Upper lobe of left lung (tissue), 4 donors: ENCODE results near the gene ALS2.

Source experiments
- CTCF ChIP-seq, 6 experiments: fragments of 450-650 bp in 4 of 6; fragments of 200-600 bp in 2 of 6; sonication (generic) in 2 of 6; IDR thresholded peaks; one replicate each; pipeline ENCODE4 v1.5.1; 2016 to 2019; ENCODE audit warnings: antibody characterized with exemption in 6 of 6
- EP300 ChIP-seq, 4 donors: sonication (generic); formaldehyde crosslinking; IDR thresholded peaks; one replicate each; pipeline ENCODE4 v1.5.1; 2017; ENCODE audit warnings: antibody characterized with exemption in 4 of 4, control low read depth in 2 of 4
- POLR2A ChIP-seq, 4 donors: fragments of 450-650 bp; IDR thresholded peaks; one replicate each; pipeline ENCODE4 v1.5.1; 2016 to 2017; ENCODE audit warnings: antibody characterized with exemption in 4 of 4, mild to moderate bottlenecking in 2 of 4
- POLR2AphosphoS5 ChIP-seq, 2 donors: sonication (generic); formaldehyde crosslinking; IDR thresholded peaks; one replicate each; pipeline ENCODE4 v1.5.1; 2017; ENCODE audit warnings: antibody characterized with exemption in 2 of 2

- TF ChIP-seq POLR2AphosphoS5 (IDR thresholded peaks at IDR 0.05) (no peak), CTCF (IDR thresholded peaks at IDR 0.05) (no peak), EP300 (IDR thresholded peaks at IDR 0.05) (no peak), POLR2A (IDR thresholded peaks at IDR 0.05) (no peak)
Observed at GRCh38 chr2:201785135-201785534, 4.4 kb upstream of the ALS2 start.
